CMK (cell line): Measurements from ENCODE around the gene CPXM1.

Experiments used
- DNase-seq: peaks from one replicate; pipeline ENCODE4 v3.0.0-alpha.2; 2010; ENCODE audit warnings: low read depth

The CPXM1 gene

GRCh38 chr20:2748551-2749342 is 51.7 kb downstream of the CPXM1 start:
- DNase-seq = no peak

DNA sequence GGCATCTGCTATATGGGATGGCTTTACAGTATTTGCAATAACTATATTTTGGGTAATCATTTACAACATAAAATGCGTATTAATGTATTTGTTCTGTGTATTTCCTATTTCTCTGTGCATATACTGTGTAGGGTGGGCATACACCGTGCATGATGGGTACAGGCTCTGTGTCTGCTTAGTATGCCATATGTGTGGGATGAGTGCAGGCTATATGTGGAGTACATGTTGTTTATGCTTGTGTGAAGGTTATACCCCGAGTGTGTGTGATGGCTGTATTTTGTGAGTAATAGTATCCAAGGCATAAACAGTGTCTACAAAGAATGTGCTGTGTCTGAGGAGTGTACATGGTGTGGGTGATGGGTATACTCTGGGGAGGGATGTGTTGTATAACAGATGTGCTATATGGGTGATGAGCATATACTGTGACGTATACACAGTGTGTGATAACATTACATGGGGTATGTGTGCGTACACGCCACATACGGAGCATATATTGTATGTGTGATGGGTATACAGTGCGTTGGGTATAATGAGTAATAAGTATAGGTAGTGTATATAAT is 52.7 kb downstream of the CPXM1 start:
- no peak for DNase-seq

GRCh38 chr20:2746636-2747265 is 53.7 kb downstream of the CPXM1 start:
- no peak for DNase-seq

GRCh38 chr20:2745936-2746635 is 54.3 kb downstream of the CPXM1 start:
- DNase-seq = no peak

DNA sequence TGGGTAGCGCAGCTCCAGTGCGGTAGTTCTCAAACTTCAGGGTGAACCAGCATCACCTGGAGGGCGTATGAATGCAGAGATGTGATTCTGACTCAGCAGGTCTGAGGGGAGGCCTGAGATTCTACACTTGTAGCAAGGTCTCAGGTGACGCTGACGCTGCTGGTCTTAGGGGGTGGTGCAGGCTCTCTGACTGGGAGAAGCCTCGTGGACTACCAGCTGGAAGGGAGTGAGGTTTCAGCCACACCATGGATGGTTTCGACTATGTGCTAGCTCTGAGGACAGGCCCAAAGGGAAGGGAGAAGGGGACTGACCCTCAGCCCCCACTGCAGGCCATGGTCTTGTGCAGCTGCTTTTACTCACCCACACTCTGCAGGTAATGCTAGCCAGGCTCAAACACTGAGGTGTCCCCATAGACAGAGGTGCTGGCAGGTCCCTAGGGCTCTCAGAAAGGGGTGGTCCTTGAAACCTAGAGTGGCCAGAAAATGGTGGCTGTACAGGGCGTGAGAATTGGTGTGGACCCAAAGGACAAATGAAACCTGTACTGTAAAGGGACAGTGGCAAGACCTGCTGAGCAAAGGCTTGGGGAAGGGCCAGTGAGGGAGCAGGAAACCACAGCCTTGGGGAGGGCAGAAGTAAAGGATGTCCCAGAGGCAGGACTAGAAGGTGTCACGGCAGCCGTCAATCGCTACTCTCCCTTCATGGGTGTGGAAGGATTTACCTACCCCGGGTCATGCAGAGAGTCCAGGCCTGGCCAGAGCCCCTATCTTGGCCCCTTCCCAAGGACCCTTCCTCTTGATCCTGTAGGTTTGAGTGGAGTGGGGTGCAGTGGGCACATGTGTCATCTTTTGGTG is 55.1 kb downstream of the CPXM1 start:
- no peak for DNase-seq
